ENCODE measurements around the gene C5orf15.
"Not testable (repeated sequence)": the region's sequence is repeated elsewhere in the genome, so short reads cannot be mapped to it uniquely, and the experiment has no call there.

The C5orf15 gene

DNA sequence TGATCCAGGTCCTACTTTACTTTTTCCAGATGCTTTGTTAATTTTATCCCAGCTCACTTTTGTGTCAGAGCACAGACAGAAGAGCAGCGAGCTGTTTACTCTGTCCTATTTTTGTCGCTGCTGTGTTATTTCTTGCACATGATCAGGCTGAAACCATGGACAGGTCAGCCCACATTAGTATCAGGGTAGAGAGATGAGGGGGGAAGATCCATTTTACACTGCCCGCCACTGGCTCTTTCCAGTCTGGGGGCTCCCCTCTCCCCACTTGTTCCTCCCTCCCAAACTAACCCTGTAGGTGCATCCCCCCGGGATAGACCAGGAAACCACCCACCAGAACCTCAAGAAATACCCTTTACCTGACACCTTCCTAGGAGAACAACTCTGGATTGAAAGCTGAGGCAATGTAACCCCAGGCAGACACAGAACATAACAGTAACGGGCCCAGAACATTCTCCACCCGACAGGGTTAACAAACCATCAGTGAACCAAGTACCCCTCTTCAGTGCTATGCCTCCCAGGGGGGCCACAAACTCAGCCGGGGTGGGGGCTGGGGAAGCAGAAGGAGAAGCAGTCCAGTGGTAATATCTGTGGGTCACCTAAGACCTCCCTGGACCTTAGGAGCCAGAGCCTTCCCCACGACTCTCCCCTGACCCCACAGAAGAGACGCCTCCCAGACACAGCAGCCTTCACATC lies 26.0 kb upstream of the C5orf15 start:
- DNase-seq (ENCODE audit: low spot score), result no peak

GRCh38 chr5:133993185-133993936 lies 24.9 kb upstream of the C5orf15 start:
- DNase-seq (ENCODE audit: low spot score), result no peak

DNA sequence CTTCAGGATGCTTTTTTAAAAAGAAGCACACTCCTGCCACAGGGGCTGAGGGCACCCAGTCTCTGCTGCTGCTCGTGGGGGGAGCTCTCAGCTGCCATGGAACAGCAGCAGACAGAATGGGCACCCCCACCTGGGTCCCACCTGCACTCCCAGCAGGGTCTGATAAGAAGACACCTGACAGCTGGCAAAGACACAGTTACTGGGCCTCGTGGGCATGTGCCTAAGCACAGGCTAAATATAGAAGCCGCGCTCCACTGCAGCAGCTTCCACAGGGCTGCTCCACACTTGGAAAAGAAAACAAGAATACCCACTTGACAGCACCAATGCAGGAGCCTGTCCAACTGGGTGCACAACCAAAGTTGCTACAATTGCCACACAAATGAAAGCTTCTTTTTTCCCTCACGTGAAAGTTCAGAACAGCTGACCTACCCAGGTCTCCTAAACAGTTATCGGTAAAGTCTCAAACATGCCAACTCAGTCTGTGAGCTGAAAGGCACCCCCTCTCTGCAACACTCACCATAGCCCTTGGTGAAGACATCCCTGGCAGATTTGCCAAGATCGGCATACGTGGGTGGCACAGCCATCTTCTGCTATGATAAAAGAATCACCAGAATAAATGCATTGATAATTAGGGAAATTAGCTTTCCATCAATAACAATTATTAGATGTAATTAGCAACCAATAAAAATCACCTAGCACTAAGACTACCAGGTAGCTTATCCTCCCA lies 24.2 kb upstream of the C5orf15 start:
- no peak for DNase-seq (ENCODE audit: low spot score)

GRCh38 chr5:133991171-133991910 lies 22.9 kb upstream of the C5orf15 start:
- DNase-seq (ENCODE audit: low spot score), result no peak

GRCh38 chr5:133990396-133990795 lies 22.0 kb upstream of the C5orf15 start:
- no peak for DNase-seq (ENCODE audit: low spot score)

- DNase-seq (ENCODE audit: low spot score), result no peak
Observed at GRCh38 chr5:133985540-133986180, 17.2 kb upstream of the C5orf15 start.

DNA sequence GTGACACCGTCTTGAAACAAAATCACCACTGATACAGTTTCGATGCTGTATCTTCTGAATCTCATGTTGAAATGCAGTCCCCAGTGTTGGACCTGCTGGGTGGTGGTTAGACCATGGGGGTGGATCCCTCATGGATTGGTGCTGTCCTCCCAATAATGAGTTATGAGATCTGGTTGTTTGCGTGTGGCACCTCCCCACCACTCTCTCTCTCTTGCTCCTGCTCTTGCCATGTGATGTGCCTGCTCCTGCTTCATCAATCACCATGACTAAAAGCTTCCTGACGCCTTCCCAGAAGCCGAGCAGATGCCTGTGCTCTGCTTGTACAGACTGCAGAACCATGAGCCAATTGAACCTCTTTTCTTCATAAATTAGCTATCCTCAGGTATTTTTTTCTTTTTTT lies 15.2 kb upstream of the C5orf15 start:
- DNase-seq (ENCODE audit: low spot score), result no peak

DNA sequence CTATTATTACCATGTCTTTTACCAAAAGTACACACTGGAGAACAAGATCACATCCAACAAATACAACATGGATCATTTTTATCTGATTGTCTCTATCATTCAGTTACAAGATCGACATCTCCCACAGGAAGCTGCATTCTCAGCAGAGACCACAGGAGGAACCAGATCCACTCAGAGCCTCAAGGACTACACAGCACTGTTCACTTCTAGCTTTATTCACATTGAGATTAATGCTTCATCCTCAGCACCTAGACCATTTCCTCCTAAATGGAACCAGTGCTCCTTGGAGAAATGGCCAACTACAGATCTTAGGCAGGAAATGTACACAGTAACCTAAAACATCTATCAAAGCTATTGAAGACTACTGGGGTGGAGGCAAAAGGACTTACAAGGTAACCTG lies 13.3 kb upstream of the C5orf15 start:
- DNase-seq (ENCODE audit: low spot score), result no peak

DNA sequence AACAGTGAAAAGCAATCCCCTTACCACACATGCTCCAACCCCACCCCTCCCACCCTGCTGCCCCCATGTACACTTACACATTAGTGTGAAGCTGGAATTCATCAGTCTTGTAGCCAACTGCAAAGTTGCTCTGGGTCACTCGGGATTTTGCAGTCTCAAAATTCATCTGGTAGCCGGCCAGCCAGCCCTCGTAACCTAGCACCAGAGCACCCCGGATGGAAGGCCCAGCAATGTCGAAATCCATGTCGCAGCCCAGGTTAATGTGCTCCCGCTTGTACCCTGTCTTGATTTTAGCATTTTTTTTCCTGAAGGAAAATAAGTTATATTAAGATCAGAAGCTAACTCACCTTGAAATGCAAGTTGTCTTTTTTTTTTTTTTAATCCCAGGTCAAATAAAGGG lies 12.2 kb upstream of the C5orf15 start:
- no peak for DNase-seq (ENCODE audit: low spot score)

DNA sequence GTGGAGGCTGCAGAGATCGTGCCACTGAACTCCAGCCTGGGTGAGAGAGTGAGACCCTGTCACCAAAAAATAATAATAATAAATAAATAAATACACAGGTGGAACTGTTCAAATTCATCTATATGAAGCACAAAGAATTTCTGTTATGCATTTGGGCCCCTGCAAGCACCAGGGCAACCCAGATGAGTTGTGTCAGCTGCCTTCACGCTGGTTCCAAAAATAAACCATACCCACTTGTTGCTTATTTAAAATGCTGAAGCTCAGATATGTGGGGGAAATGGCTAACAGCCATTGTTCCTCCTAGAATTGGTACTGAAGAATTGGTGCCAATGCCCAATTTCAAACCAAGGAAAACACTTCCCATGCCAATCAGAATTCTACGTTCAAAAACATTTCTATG lies 10.5 kb upstream of the C5orf15 start:
- DNase-seq (ENCODE audit: low spot score), result no peak

DNA sequence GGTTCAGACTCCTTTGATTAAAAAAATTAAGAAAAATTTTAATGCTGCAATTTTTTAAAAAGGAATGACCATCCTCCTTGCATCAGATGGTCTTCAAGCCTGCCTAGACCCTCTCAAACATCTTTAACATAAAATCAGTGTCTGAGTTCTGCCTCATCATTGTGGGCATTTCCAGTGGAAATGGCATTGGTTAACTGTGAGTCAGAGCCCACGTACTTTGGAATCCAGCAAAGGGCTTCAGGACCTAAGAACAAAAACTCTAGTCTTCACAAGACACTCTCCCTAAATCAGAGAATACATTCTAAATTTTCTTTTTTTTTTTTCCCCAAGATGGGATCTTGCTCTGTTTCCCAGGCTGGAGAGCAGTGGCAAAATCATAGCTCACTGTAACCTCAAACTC lies 9.4 kb upstream of the C5orf15 start:
- no peak for DNase-seq (ENCODE audit: low spot score)

DNA sequence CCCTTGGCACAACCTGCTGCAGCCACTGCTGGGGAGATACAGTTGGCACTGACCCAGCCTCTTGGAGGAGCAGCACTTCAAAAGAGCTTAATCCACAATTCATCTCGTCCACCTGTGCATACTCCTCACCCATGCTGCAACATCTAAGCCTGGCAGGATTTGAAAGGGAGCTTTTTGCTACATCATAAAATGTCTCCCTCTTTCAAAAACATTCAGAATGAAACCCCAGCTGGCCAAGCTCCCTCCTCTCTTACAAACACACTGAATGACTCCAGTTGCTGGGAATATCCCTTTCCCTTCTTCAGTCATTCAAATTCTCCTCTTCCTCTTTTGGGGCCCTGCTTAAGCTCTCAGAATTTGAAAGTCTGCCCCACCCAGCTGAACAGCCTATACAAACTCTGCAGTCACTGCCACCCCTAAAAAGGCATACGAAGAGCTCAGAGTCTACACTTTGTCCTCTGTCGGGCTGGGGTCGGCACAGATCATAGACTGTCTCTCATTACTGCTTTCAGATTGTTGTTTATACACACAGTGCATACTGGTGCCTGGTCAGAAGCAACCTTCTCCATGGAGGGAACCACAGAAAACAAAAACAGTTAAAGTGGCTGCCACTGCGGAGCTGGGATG lies 8.8 kb upstream of the C5orf15 start:
- no peak for DNase-seq (ENCODE audit: low spot score)

GRCh38 chr5:133975546-133975945 lies 7.1 kb upstream of the C5orf15 start:
- DNase-seq (ENCODE audit: low spot score), result not testable (repeated sequence)

GRCh38 chr5:133974142-133974541 lies 5.7 kb upstream of the C5orf15 start:
- DNase-seq (ENCODE audit: low spot score), result no peak

DNA sequence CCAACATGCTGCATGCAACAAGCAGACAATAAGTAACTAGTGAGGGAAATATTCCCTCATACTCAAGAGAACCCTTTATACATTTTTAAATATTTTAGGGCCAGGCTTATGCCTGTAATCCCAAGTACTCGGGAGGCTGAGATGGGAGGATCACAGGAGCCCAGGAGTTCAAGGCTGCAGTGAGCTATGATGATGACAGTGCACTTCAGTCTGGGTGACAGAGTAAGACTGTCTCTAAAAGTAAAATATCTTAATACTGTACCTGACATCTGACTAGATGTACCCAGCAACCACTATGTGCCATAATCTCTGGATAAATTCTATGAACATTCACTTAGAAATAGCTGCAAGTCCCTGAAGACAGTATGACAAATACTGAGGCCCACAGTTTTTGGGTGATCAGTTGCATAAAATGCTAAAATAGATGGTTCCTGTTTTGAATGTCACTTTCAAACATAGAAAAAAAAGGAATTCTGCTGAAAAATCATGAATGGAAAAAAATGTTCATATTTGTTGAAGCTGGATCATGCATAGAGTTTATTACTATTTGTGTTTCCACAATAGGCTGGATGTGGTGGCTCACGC lies 2.0 kb upstream of the C5orf15 start:
- DNase-seq (ENCODE audit: low spot score), result no peak

DNA sequence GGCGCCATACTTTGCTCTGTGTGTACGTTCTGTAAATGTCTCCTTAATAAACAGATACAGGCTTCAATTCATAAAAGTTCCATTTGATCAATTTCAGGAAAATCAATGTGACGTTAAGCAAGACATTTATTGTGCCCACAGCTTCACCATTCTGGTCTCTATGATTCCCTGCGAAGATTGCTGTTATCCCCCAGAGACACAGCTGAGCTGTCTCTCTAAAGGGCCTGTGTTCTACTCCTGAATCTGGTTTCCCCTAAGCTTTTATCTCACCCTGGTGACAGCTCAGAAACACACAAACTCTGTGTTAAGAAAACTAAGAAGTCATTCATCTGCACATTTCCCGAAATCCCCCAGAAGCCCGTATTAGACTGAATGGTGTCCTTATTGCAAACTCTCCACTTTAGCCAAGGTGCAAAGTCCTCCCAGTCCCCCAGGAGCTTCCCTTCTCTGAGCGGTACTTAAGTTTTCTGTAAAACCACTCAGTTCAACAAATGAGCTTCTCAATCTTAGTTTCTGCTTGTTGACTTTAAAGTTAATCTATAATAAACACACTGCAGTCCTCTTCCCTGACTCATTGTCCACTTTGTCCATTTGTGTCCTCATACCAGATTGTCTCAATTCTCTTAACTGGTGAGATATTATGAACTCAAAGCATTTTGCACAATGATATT lies 1.4 kb upstream of the C5orf15 start:
- peak; percentile 53 for DNase-seq (ENCODE audit: low spot score)

GRCh38 chr5:133967698-133968203 lies 674 bp downstream of the C5orf15 start:
- no peak for DNase-seq (ENCODE audit: low spot score)

DNA sequence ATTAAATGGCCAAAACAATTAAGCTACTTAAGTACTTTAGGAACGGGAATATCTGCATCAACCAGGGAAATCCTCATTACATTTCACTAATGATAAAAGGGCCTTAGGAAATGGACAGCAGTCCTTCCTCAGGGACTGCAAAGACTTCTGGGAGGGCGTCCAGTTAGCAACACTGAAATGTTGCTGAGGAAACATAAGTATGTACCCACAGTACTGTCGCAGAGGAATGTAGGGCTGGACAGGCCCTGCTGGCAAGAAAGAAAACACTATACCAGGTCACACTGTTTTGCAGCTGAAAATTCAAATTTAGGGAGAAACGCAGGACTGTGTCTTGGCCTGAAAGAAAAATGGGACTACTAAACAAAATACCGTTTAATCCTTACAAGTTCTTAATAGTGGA lies 1.3 kb downstream of the C5orf15 start:
- DNase-seq (ENCODE audit: low spot score), result no peak

DNA sequence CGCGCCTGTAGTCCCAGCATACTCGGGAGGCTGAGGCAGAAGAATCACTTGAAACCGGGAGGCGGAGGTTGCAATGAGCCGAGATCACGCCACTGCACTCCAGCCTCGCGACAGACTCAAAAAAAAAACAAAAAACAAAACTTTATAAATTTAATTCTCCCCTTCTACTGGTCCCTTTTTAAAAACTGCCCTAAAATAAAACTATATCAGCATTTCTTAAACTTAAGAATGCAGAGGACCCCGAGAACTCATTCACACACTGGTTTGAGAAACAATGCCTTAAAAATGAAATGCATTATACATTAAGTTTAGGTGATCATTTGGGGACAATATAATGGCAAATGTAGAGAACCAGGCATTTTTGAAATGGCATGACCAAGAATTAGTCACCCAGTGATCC lies 2.3 kb downstream of the C5orf15 start:
- no peak for DNase-seq (ENCODE audit: low spot score)

DNA sequence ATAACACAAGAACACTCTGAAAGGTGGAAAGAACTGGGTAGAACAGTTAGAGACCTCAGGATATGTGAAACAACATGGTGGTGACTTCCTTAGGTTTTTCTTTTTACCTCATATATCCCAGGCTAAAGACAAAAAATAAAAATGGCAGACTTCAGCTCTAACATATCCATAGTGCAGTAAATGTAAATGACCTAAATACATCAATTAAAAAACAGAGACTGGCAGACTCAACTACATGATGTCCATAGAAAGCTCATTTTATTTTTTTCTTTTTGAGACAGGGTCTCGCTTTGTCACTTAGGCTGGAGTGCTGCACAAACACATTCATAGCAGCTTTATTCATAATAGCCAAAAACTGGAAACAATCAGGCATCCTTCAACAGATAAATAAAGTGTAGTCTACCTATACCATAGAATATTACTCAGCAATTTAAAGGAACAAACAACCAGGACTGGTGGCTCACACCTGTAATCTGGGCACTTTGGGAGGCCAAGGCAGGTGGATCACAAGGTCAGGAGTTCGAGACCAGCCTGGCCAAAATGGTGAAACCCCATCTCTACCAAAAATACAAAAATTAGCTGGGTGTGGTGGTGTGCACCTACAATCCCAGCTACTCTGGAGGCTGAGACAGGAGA lies 4.8 kb downstream of the C5orf15 start:
- DNase-seq (ENCODE audit: low spot score), result no peak
